ENCODE measurements around the gene GRK6. TPM values are rescaled to one million over a fixed set of nuclear protein-coding genes. Genes with fewer than 3 reads are reported as not detected.

The GRK6 gene
- total and polyA plus RNA-seq, 2 of the 4 experiments (the other 2 are of a cell fraction) = 25.3 to 30.1 TPM

DNA sequence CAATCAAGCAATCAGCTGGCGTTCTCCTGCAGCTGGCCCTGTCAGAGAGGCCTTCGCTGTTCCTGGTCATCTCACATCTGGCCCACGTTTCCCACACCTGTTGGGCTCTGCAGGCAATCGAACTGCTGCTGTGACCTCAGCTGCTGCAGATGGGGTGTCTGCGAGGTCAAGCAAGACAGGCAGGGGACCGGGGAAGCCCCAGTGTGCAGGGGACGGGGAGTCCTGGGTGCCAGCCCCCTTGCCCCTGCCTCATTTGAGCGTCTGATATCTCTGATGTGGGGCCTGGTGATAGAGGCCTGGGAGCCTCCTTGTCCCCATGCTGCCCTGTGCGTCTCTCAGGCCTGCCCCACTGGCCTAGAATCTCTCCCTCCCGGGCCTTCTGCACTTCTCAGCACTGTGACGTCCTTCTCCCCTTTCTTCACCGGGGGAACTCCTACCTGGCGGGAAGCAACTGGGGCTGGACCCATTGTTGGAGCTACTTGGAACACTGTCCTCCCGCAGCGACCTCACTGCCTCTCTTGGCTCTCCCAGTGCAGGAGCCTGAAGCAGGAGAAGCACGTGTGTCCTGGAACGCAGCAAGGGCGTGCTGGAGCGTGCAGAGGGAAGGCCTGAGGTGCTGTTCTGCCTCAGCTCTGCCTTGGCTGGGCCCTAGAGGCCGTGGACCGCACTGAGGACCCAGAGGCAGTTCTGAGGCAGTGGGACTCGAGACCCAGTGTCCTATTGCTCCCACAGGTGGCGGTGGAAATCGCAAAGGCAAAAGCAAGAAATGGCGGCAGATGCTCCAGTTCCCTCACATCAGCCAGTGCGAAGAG, 3.9 kb downstream of the GRK6 start:
- peaks cover 9% of the 10 kb centered on the region for H3K9me1 ChIP-seq (ENCODE audit: insufficient read depth, low read length)
- H3K56ac ChIP-seq (ENCODE audit: extremely low read depth, insufficient read depth, low read length) = no peak overlapping the region
- no peak overlapping the region for H4K91ac ChIP-seq (ENCODE audit: insufficient read depth, low read depth, low read length)
- no peaks in the 10 kb centered on the region for H3K27me3 ChIP-seq (ENCODE audit: control insufficient read depth, insufficient read depth, low read length)
- BruUV-seq (replicated peaks) = no TSS peak
- no peak overlapping the region for H2BK20ac ChIP-seq (ENCODE audit: low read depth, low read length)
- H3K9ac ChIP-seq (ENCODE audit: low read depth, low read length) = no peak overlapping the region
- peaks cover 31% of the 10 kb centered on the region for H3K36me3 ChIP-seq (ENCODE audit: control insufficient read depth, insufficient read depth, low read length)
- no peak overlapping the region for H3K4me3 ChIP-seq (ENCODE audit: insufficient read depth, low read depth, low read length)
- no peak overlapping the region for H2BK15ac ChIP-seq (ENCODE audit: low read depth, low read length)
- no peak overlapping the region for H2AK5ac ChIP-seq (ENCODE audit: low read depth, low read length)
- no peak overlapping the region for H2BK5ac ChIP-seq (ENCODE audit: low read depth, low read length, poor library complexity, severe bottlenecking)
- H3K4me1 ChIP-seq (ENCODE audit: control insufficient read depth, insufficient read depth, low read length) = peaks cover 13% of the 10 kb centered on the region
- H3K27ac ChIP-seq (ENCODE audit: insufficient read depth, low read length) = no peak overlapping the region
- H3K18ac ChIP-seq (ENCODE audit: low read depth, low read length) = no peak overlapping the region
- H4K5ac ChIP-seq (ENCODE audit: low read depth, low read length) = no peak overlapping the region
- no peak for DNase-seq
- intact Hi-C loops (cut with micrococcal nuclease) = no loop called here
- no peak overlapping the region for H2BK120ac ChIP-seq (ENCODE audit: low read depth, low read length)
- no peak for ATAC-seq (ENCODE audit: low read depth)
- peak overlapping the region; percentile 49 for H2AK9ac ChIP-seq (replicated peaks; ENCODE audit: low read depth, low read length, poor library complexity)
- H3K4me2 ChIP-seq (ENCODE audit: low read depth, low read length) = no peak overlapping the region
- WGBS, 2 experiments (ENCODE audit: extremely low coverage in 2 of 2, insufficient read length in 1 of 2) = 91% methylated on average over 16 of the region's 26 CpGs; no CpG with 5 or more reads in 1 of the 2 experiments
- peaks cover 13 to 48% of the 10 kb centered on the region in 2 experiments for H3K79me1 ChIP-seq (ENCODE audit: low read depth in 1 of 2, low read length in 2 of 2)
- ChIA-PET CTCF (interaction anchor here (0.8 kb wide), 1 partner anchor 15 kb away, joined by 3 read pairs; no protein-coding TSS in a partner anchor), POLR2A (ENCODE audit: unreplicated experiment) (no interaction called here)
- H3K14ac ChIP-seq (replicated peaks; ENCODE audit: low read depth, low read length) = no peak overlapping the region
- no peaks in the 10 kb centered on the region for H3K9me3 ChIP-seq (ENCODE audit: control insufficient read depth, insufficient read depth, low read length)
- no peak overlapping the region for H2AFZ ChIP-seq (replicated peaks; ENCODE audit: low read length, poor library complexity)
- dilution Hi-C loops (cut with HindIII; ENCODE audit: low sequenced_read_pairs, unreplicated experiment) = no loop called here
- no peak overlapping the region for H3K23ac ChIP-seq (ENCODE audit: low read depth, low read length)
- no peak overlapping the region for H3K4ac ChIP-seq (ENCODE audit: low read depth, low read length)
- no peak overlapping the region for H4K8ac ChIP-seq (ENCODE audit: low read depth in 2 of 2, low read length in 2 of 2)
- in situ Hi-C loops (cut with MboI; ENCODE audit: low sequenced_read_pairs) = no loop called here
- peaks cover 29% of the 10 kb centered on the region for H4K20me1 ChIP-seq (ENCODE audit: insufficient read depth, low read length)
- TF ChIP-seq MAFK (IDR thresholded peaks at IDR 0.05; ENCODE audit: low read depth, low read length) = no peak
- no peak for TF ChIP-seq RFX5 (IDR thresholded peaks at IDR 0.05; ENCODE audit: low read depth, low read length)
- TF ChIP-seq, protein P1, sequence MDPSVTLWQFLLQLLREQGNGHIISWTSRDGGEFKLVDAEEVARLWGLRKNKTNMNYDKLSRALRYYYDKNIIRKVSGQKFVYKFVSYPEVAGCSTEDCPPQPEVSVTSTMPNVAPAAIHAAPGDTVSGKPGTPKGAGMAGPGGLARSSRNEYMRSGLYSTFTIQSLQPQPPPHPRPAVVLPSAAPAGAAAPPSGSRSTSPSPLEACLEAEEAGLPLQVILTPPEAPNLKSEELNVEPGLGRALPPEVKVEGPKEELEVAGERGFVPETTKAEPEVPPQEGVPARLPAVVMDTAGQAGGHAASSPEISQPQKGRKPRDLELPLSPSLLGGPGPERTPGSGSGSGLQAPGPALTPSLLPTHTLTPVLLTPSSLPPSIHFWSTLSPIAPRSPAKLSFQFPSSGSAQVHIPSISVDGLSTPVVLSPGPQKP (IDR thresholded peaks at IDR 0.05; ENCODE audit: borderline replicate concordance, low read depth, low read length) = no peak
- no peak for TF ChIP-seq MXI1 (IDR thresholded peaks at IDR 0.05; ENCODE audit: borderline replicate concordance, low read depth, low read length)
- TF ChIP-seq MAZ (IDR thresholded peaks at IDR 0.05; ENCODE audit: borderline replicate concordance, low read depth, low read length) = no peak
- TF ChIP-seq CHD1 (IDR thresholded peaks at IDR 0.05; ENCODE audit: low read depth, low read length) = no peak
- TF ChIP-seq USF2 (IDR thresholded peaks at IDR 0.05; ENCODE audit: low read depth, low read length) = no peak
- TF ChIP-seq SMC3 (IDR thresholded peaks at IDR 0.05; ENCODE audit: low read depth, low read length) = no peak
- TF ChIP-seq, protein P2, sequence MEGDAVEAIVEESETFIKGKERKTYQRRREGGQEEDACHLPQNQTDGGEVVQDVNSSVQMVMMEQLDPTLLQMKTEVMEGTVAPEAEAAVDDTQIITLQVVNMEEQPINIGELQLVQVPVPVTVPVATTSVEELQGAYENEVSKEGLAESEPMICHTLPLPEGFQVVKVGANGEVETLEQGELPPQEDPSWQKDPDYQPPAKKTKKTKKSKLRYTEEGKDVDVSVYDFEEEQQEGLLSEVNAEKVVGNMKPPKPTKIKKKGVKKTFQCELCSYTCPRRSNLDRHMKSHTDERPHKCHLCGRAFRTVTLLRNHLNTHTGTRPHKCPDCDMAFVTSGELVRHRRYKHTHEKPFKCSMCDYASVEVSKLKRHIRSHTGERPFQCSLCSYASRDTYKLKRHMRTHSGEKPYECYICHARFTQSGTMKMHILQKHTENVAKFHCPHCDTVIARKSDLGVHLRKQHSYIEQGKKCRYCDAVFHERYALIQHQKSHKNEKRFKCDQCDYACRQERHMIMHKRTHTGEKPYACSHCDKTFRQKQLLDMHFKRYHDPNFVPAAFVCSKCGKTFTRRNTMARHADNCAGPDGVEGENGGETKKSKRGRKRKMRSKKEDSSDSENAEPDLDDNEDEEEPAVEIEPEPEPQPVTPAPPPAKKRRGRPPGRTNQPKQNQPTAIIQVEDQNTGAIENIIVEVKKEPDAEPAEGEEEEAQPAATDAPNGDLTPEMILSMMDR (conservative IDR thresholded peaks at IDR 0.05; ENCODE audit: low read depth, low read length) = no peak
- TF ChIP-seq POLR2A (IDR thresholded peaks at IDR 0.05; ENCODE audit: low read depth, low read length) = no peak
- no peak for TF ChIP-seq RAD21 (IDR thresholded peaks at IDR 0.05; ENCODE audit: low read length)
- no peak for TF ChIP-seq BHLHE40 (IDR thresholded peaks at IDR 0.05; ENCODE audit: low read depth, low read length)
- TF ChIP-seq RCOR1 (IDR thresholded peaks at IDR 0.05; ENCODE audit: insufficient replicate concordance, low read length) = no peak
- TF ChIP-seq FOS (IDR thresholded peaks at IDR 0.05; ENCODE audit: low read depth, low read length) = no peak
- TF ChIP-seq NFE2L2 (IDR thresholded peaks at IDR 0.05; ENCODE audit: low read depth, low read length) = no peak
